T-helper 2 cell treated with Interferon-gamma antibody and Interleukin-4, amounts not matched to agents 100 ng/mL and 5 ng/mL, for 36 hours (primary cell): Measurements from ENCODE around the gene ST8SIA2. TPM values are rescaled to one million over a fixed set of nuclear protein-coding genes. Genes with fewer than 3 reads are reported as not detected.

Experiments used
- intact Hi-C: fragments of 100-400 bp; cut with micrococcal nuclease; formaldehyde crosslinking; loops from one replicate; pipeline ENCODE4 v1.15.1; 2023
- total RNA-seq: library from RNA; stranded (reverse); gene quantifications from 2 replicates; pipeline ENCODE4 v1.2.3, GENCODE V29; 2022

Gene ST8SIA2
- total RNA-seq, 1 donor from 2014 or later, result not detected

DNA sequence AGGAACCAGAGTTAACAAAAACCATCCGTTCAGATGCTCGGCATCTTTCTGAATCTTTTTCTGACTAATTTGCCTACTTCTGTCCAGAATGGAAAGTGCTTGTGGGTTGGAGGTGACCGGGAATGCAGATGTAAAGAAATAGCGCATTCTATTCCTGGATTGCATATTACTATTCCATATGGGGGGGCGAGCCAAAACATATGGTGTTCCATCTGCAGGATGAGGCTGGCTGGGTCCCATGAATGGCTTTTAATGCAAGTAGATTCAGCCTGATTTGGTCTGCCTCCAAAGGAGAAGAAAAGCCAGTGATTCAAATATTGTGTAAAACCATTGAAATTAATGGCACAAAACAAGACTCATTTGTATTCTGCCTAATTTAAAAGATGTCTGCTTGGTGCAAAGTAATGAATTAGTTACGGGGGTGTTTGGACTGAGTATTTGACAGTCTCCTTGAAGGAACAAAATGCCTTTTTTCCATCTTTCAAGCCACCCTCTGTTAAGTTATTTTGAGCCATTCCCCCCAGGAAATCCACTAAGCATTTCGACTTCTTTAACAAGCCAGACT is 99.0 kb downstream of the ST8SIA2 start:
- intact Hi-C loops, result no loop called here

DNA sequence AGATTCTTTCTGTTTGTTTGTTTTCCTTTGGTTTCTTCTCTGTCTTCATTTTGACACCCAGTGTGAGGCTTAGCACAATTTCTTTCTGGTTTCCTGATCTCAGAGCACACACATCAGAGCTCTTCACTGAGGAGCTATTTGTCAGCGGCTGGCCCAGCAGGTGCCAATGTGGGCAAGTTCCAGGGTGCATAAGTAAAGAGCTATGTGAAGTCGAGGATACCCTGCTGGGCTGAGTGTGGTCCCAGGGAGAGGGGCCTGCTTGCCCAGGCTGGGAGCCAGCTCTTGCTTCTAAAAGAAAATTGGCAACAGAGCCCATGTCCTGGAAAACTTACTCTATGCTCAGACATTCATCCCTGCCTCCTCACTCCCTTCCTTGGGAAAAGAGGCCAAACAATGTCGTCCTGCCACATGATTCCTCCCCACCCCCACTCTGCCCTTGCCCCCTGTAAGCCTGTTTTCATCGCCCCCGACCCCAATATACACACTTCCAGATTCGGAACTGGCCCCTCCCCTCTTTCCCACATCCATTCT is 101.2 kb downstream of the ST8SIA2 start:
- intact Hi-C loops, result no loop called here

DNA sequence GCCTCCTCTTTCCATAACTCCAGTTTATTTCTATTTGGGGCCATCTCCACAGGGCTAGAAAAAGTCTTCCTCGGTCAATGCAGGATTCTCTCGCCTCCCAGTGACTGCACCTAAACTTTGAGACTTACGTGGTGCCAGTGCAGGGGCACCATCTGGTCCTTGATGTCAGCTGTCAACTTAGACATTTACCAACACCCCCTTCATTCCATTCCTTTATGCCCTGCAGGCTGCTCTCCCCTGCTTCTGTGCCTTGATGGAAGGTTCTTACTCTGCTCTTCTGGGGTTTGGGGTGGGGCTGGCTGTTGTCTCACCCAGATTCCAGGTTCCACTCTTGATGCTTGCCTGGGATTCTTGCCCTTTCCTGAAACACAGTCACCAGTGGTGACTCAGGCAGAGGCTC is 101.8 kb downstream of the ST8SIA2 start:
- intact Hi-C loops, result no loop called here

DNA sequence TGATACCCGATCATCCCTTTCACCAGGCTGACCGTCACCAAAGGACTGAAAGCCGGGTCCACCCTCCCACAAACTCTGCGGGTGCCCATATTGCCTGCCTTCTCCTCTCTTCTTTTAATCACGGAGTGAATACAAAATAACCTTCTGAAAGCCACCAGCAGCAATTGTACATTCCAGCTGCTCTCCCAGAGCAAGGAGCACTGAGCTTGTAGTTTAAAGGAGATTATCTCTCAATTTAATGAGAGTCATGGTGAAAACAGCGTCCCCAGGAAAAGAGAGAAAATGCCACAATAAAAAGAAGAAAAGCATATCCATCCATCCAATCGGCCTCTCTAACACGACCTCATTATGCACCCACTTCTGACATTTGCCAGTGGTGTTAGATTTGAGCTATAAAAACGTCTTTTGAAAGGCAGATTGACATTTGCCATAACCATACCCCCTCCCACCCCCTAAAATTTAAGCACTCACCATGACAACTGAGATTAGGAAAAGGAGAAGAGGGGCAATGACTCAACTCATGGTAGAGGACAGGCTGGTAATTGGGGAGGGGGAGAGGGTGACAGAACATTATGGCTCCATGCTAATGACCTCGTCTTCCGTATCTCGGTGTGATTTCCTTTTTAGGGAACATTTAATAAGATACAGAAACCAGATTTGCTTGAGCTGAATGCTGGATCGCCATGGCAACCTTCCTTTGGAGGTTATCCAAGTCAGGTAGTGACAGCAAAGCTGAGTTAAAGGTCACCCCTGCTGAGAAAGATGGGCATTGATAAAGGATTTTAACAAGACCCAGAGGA is 106.2 kb downstream of the ST8SIA2 start:
- intact Hi-C loops, result no loop called here

DNA sequence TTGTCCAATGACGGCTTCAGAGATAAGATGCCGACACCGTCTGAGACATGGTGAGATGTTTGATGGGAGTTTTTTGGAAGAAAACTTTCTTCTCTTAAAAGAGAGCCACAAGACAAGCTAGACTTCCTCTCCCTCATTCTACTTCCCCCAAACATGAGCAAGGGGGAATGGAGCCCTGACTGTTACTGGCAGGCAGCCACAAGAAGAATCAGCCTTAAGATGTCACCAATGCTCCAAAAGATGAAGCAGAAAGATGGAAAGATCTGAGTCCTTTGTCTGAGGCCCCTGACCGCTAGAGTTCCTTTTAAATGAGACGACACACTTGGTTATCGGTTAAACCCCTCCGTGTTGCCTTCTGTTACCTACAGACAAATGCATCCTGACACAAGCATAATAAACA is 108.7 kb downstream of the ST8SIA2 start:
- intact Hi-C loops, result no loop called here

DNA sequence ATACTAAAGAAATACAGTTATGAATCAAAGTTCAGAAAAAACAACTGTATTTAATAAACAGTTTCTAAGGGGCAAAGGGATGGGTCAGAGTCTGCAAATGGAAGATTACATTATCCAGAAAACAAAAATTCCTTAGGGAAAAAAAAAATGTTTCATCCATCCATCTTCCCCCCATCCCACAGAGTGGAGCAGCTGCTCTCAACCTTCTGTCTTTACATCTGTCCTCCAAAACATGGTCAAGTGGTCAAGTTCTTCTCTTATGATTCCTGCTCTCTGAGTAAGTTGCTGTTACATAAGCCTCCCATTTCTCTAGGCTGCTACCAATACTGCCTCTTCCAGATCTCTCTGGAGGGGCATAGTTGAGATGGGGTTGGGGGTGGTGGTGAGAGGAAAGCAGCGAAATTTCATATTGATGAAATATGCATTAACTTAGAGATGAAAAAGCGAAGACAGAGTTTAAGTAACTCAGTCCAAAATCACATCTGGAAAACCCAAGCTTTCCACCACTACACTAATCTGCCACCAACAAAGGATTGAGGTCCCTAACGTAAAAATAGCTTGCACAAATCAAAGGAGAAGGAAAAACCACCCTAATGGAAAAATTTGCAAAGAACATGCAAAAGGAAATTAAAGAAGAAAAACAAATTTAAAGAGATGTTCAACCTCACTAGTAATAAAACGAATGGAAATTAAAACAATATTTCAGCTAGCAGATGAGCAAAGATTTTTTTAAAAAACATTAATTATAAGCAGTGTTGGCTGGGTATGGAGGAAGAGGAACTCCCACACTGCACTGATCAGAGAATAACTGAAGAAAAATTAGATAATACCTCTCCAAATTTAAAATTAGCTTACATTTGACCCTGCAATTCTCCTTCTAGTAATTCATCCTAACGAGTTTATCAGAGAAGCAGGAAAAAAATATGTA is 109.5 kb downstream of the ST8SIA2 start:
- intact Hi-C loops, result no loop called here

DNA sequence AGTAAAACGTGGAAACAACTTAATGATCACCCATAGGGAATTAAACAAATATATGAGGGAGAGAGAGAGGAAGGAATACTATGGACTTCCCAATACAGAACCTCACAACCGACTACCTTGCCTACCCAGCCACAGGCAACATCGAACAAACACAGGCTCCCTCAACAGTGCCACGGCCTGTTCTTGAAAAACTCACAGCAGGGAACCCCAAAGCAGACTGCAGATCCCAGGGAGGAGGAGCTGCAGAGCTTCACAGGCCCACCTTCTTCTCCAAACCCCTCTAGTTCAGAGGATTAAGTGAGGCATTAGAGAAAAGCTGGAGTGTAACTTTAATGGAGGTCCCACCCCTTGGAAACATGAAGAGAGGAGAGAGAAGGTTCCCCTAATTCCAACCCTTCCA is 110.2 kb downstream of the ST8SIA2 start:
- intact Hi-C loops, result no loop called here

DNA sequence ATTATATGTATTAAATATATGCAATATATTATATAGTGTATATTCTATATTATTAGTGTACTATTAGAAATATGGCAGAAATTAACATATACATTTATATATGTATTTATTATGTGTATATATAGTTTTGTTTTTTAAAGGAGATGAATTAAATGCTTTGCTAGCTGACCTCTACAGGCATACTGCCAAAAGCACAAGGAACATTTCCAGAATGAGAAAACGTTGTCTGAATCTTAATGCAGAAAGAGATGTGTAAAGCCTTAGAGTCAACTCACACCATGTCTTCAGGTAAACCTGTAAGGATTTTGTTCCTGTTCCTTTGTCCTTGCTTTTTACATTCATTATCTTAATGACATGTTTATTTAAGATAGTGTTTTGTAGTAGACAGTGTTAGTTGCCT is 111.9 kb downstream of the ST8SIA2 start:
- intact Hi-C loops, result no loop called here

DNA sequence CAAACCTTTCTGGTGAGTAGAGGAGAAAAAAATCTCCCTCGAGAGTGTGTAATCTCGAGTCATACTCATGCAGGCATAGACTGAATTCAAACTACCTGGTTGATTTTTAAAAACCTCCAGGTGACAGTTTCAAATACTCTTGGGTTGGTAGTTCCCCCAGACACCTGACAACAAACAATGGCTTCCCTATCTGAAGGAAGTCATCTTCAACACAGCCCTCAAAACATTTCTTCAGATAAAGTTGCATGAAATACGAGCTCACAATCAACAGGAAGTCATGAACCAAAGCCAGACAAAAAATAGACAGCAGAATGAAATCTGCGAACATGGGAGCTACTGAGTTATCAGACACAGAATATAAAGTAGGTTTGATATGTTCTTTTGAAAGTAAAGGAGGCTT is 112.8 kb downstream of the ST8SIA2 start:
- intact Hi-C loops, result no loop called here

DNA sequence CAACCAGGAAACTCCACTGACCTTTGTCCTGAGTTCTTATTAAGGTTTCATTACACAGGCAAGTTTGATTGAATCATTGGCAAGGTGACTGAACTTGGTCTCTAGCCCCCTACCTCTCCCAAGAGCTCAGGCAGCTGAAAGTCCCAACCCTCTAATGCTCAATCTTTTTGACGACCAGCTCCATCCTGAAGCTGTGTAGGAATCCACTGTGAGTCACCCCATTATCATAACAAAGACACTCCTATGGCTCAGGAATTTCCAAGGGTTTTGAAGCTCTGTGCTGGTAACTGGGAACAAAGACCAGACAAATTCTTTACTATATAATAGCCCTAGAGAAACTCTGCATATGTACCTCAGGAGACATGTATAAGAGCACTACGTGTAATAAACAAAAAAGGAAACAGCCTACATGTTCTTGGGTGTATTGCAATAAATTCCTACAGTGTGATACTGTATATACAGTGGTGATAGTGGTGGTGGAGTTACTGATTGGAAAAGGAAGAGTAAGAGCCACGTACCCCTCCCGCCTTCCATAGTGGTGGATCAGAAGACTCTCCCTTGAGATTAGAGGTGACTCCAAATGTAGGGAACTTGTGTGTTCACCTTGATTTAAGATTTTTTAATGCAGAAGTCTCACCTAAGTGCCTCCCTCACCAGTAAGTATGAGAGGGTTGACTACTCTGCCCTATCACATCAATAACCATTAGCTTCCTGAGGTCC is 116.6 kb downstream of the ST8SIA2 start:
- intact Hi-C loops, result no loop called here
